GM19324 (cell line): ENCODE results near the gene TENM3.

ENCODE experiments used
- ATAC-seq: cut with Tn5 transposase; IDR thresholded peaks from one replicate; pipeline ENCODE4 v1.9.1; 2021; ENCODE audit warnings: mild to moderate bottlenecking, moderate library complexity; ENCODE audit not compliant: unreplicated experiment, low FRiP score

The TENM3 gene

DNA sequence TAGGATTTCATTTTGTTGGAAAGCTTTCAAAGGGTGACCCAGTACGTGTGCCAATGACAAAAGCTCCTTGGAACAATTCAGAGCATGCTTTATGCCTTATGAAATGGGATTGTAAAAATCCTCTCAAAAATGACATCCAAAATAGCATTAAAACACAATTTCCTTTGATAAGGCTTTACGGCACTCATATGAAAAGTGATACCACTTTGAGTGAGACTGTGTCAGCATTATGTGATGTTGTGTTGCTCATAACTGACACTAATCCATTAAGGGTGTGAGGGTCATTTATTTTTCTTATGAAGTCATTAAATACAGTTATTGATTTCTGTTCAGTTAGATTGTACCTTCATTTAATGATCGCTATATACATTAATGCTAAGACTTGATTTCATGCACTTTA, 250.2 kb downstream of the TENM3 start:
- no peak for ATAC-seq

GRCh38 chr4:182494103-182494502, 250.9 kb downstream of the TENM3 start:
- no peak for ATAC-seq

- ATAC-seq: no peak
These were observed 251.8 kb downstream of the TENM3 start for GRCh38 chr4:182495031-182495430.

GRCh38 chr4:182495645-182496385, 252.6 kb downstream of the TENM3 start:
- no peak for ATAC-seq

DNA sequence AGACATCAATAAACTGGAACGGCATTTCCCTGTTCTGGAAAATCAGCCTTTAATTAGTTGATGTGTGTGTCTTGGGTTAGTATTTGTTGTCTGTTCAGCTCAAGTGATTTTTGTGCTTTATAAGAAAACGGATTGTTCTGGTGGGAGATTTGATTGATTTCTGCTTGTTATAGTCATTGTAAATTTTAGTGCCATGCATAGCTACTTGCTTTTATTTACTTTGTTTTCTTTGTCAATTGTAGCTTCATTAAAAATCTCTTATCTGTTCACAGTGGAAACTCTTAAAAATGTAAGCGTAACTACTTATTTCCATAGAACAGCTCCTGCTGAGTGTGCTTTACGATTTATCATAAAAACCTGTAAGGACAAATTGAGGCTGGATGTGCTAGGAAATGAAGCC, 253.2 kb downstream of the TENM3 start:
- no peak for ATAC-seq

DNA sequence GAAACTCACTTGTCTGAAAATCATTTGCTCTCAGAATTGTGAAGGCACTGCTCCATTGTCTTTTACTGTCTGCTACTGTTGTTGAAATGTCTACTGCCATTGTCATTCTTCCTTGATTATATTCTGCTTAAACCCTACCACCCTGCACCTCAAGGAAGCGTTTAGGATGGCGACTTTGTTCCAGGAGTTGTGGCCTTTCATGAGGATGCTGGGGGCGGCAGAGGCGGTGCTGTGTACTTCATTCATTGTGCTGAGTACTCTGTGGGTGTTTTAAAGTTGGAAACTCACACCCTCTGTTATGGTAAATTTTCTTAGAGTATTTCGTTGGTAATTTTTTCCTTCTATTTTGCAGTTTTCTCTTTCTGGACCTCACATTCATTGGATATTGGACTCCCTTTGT, 258.9 kb downstream of the TENM3 start:
- ATAC-seq: no peak

DNA sequence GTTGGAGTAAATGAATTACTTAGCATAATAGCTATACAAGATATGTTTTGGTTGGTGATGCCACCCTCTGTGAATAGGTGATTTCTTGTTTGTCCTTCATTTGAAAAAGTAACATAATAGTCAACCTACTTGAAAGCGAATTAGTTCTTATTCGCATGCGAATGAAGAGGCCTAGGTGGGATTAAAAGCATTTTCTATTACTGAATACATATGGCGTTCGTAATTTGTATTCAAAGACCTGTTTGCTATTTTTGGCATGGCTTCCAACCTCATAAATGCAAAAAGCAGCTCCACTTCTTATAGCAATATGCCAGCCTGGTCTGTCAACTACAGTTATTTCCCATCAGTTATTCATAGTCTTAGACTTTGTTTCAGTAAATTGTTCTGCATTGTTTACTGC, 261.3 kb downstream of the TENM3 start:
- ATAC-seq: no peak

GRCh38 chr4:182507805-182508204, 264.6 kb downstream of the TENM3 start:
- ATAC-seq: no peak

DNA sequence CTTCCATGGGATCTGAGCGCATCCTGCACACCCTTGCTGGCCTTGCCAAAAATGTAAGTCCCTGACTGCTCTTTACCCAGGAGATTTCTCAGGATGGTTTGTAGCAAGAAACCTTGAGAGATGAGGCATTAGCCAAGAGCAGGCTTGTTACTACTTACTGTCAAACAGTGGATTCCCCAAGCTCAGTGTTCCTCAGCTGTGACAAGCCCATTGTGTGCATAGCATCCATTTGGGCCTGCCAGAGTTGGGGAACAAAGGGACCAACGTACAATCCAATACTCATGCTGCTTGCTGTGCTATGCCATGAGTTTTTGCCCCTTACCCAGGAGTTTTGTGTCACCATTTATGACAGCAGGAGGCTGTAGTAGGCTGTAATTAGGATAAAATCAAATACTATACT, 267.6 kb downstream of the TENM3 start:
- ATAC-seq: no peak

GRCh38 chr4:182513587-182514291, 270.5 kb downstream of the TENM3 start:
- peak; percentile 46 for ATAC-seq

DNA sequence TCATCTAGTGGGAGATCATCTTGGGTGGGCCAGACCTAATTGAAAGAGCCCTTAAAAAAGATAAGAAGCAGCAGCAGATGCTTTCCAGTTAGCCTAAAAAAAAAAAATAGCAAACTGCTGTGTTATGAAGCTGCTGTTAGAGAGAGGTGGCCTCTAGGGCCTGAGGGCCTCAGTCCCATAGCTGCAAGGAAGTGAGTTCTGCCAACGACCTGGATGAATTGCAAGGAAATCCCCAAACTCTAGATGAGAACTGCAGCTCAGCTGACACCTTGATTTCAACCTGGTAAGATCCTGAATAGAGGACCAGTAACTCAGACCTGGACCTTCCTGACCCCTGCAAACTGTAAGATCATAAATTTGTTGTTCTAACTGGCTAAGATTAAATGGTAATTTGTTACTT, 275.2 kb downstream of the TENM3 start:
- no peak for ATAC-seq

DNA sequence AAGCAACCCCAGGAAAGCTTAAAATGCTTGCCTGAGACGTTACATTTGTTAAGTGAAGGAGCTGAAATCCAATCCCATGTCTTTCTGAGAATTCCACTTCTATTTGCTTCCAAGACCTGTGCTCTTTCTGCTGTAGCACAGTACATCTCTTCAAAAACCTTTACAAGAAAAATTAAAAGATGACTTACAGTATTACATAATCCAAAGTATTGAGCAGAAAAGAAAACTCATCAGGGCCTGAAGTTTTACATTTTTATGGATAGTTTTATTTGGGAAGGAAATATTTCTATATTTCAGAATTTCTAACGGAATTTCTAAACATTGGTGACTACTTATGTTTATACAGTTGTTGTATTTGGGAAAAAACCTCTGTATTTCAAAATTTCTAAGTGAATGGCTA, 276.3 kb downstream of the TENM3 start:
- no peak for ATAC-seq

DNA sequence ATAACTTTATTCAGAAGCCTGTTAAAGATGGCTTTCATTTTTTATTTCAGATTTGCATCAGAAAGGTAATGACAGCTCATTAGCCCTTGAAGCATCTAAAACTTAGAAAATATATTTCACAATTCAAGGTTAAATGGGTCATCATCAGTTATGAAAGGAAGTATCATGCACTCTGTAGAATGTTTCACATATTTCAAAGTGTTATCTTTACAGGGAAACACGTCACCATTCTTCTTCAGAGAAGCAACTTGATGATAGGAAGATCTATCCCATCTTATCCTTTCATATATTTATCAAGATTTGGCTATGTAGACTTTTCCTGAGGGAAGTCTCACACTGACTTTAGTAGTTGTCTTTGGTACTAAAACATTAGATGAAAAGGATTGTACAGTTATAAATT, 277.8 kb downstream of the TENM3 start:
- no peak for ATAC-seq

GRCh38 chr4:182528819-182529218, 285.6 kb downstream of the TENM3 start:
- no peak for ATAC-seq

GRCh38 chr4:182530451-182530850, 287.2 kb downstream of the TENM3 start:
- no peak for ATAC-seq

GRCh38 chr4:182531555-182532162, 288.5 kb downstream of the TENM3 start:
- ATAC-seq: no peak

GRCh38 chr4:182532441-182532840, 289.2 kb downstream of the TENM3 start:
- ATAC-seq: no peak

DNA sequence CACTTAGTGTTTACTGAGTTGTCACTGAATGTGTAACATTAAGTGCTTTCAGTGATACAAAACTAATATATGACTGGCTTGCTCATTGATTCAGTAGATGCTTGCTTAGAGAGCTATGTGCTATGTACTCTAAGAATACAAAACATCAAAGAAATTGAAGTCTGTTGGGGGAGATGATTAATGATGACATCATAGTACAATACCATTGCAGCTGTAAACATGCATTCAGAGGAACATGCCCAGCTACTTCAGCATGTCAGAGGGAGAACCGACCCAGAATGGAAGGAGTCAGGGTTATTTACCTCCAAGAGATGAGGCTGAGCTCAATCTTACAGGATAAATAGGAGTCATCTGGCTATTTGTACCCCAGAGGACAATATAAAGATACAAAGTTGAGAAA, 290.8 kb downstream of the TENM3 start:
- no peak for ATAC-seq

GRCh38 chr4:182536221-182536811, 293.1 kb downstream of the TENM3 start:
- no peak for ATAC-seq

GRCh38 chr4:182537031-182537795, 294.0 kb downstream of the TENM3 start:
- no peak for ATAC-seq

DNA sequence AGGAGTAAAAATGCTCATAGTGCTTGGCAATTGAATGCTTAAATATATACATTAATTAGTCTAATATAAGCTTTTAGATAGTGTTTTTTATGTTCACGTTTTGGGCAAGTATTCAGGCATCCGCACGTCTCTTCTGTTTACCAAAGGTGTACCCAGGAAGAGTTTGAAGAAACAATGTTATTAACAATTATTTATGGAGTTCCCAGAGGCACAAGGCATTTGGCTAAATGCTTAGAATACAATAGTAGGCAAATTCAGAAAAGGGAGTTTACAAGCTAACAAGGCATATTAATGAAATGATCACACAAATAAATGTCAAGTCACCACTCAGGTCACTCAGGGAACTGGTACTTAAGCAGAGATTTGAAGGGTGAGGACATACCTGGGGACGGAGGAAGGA, 294.8 kb downstream of the TENM3 start:
- no peak for ATAC-seq
